SU-DHL-6 (cell line): ENCODE data around the gene TRIM2.

Experiments
- H2AFZ ChIP-seq: fragments of 200-600 bp; sonication (generic); 2 replicates; pipeline ENCODE4 v1.6.1; 2014; ENCODE audit warnings: low read depth, mild to moderate bottlenecking, moderate library complexity, mixed read lengths, antibody characterized with exemption, low read length; ENCODE audit not compliant: severe bottlenecking
- H3F3A ChIP-seq: fragments of 200-600 bp; shearing (Covaris generic); 2 replicates; pipeline ENCODE4 v1.6.0; 2016; ENCODE audit warnings: antibody characterized with exemption, mild to moderate bottlenecking; ENCODE audit not compliant: insufficient read depth
- H3K27ac ChIP-seq: fragments of 200-600 bp; sonication (generic); 2 replicates; pipeline ENCODE4 v1.5.1; 2016; ENCODE audit warnings: low read depth, mild to moderate bottlenecking, low read length, moderate library complexity, mixed read lengths
- H3K27me3 ChIP-seq: fragments of 200-600 bp; sonication (generic), shearing (Covaris generic); 2 replicates; pipeline ENCODE4 v1.6.0; 2014; ENCODE audit warnings: mild to moderate bottlenecking, low read length
- H3K36me3 ChIP-seq: fragments of 200-600 bp; sonication (generic); 2 replicates; pipeline ENCODE4 v1.6.1; 2014; ENCODE audit warnings: mild to moderate bottlenecking, low read length, mixed read lengths
- H3K4me2 ChIP-seq: fragments of 300-600, 200-600 bp; shearing (Covaris generic), sonication (generic); 2 replicates; pipeline ENCODE4 v1.6.0; 2014; ENCODE audit warnings: low read length, low read depth, mild to moderate bottlenecking; ENCODE audit not compliant: poor library complexity, severe bottlenecking
- H3K4me3 ChIP-seq: fragments of 200-600 bp; sonication (generic); 2 replicates; pipeline ENCODE4 v1.5.1; 2014; ENCODE audit warnings: antibody characterized with exemption, low read length, mild to moderate bottlenecking, mixed read lengths; ENCODE audit not compliant: insufficient read depth, poor library complexity, severe bottlenecking
- H3K79me2 ChIP-seq: fragments of 200-600 bp; sonication (generic); 2 replicates; pipeline ENCODE4 v1.6.1; 2014; ENCODE audit warnings: mild to moderate bottlenecking, low read length, moderate library complexity; ENCODE audit not compliant: insufficient read depth
- H3K9ac ChIP-seq: fragments of 200-600 bp; sonication (generic); 2 replicates; pipeline ENCODE4 v1.7.0; 2014; ENCODE audit warnings: mild to moderate bottlenecking, low read length
- H3K9me2 ChIP-seq: fragments of 200-600 bp; sonication (generic); replicated peaks from 2 replicates; pipeline ENCODE4 v1.6.1; 2014; ENCODE audit warnings: low read length; ENCODE audit not compliant: insufficient read depth
- H3K9me3 ChIP-seq: fragments of 200-600 bp; sonication (generic); 2 replicates; pipeline ENCODE4 v1.6.1; 2014; ENCODE audit warnings: low read length, mixed read lengths; ENCODE audit not compliant: insufficient read depth
- H4K20me1 ChIP-seq: fragments of 200-600 bp; sonication (generic); 2 replicates; pipeline ENCODE4 v1.6.1; 2014; ENCODE audit warnings: low read depth, mild to moderate bottlenecking, antibody characterized with exemption, low read length, moderate library complexity, mixed read lengths
- CTCF ChIP-seq: fragments of 200-600 bp; sonication (generic); IDR thresholded peaks from one replicate; pipeline ENCODE4 v1.5.1; 2017; ENCODE audit warnings: antibody characterized with exemption, mild to moderate bottlenecking, low read length, moderate library complexity; ENCODE audit not compliant: insufficient read depth, poor library complexity, severe bottlenecking
- EZH2phosphoT487 ChIP-seq: fragments of 200-600 bp; sonication (generic), shearing (Covaris generic); conservative IDR thresholded peaks from 2 replicates; pipeline ENCODE4 v1.6.1; 2018; ENCODE audit warnings: mild to moderate bottlenecking, antibody characterized with exemption, low read length, moderate library complexity, mixed read lengths

TRIM2 gene

GRCh38 chr4:153325558-153325957 lies 121.3 kb downstream of the TRIM2 start:
- Histone ChIP-seq H3K27me3 (no peaks in the 10 kb centered on the region), H2AFZ (no peak overlapping the region), H3K9ac (no peak overlapping the region), H4K20me1 (no peaks in the 10 kb centered on the region), H3K4me3 (no peak overlapping the region), H3K36me3 (no peaks in the 10 kb centered on the region), H3K79me2 (no peaks in the 10 kb centered on the region), H3K4me2 (no peak overlapping the region), H3F3A (no peaks in the 10 kb centered on the region), H3K9me2 (no peaks in the 10 kb centered on the region), H3K9me3 (no peaks in the 10 kb centered on the region), H3K27ac (no peak overlapping the region)
- no peak for TF ChIP-seq EZH2phosphoT487
- TF ChIP-seq CTCF = no peak

GRCh38 chr4:153326513-153326912 lies 122.3 kb downstream of the TRIM2 start:
- H3F3A ChIP-seq = no peaks in the 10 kb centered on the region
- no peak overlapping the region for H2AFZ ChIP-seq
- H3K9me2 ChIP-seq = no peaks in the 10 kb centered on the region
- no peak overlapping the region for H3K9ac ChIP-seq
- no peak overlapping the region for H3K4me2 ChIP-seq
- no peaks in the 10 kb centered on the region for H3K27me3 ChIP-seq
- H3K4me3 ChIP-seq = no peak overlapping the region
- H3K27ac ChIP-seq = no peak overlapping the region
- H3K9me3 ChIP-seq = no peaks in the 10 kb centered on the region
- TF ChIP-seq CTCF (no peak), EZH2phosphoT487 (no peak)
- H3K79me2 ChIP-seq = no peaks in the 10 kb centered on the region
- H4K20me1 ChIP-seq = no peaks in the 10 kb centered on the region
- no peaks in the 10 kb centered on the region for H3K36me3 ChIP-seq

- Histone ChIP-seq H3K36me3 (no peaks in the 10 kb centered on the region), H3K4me2 (no peak overlapping the region)
These were observed 123.0 kb downstream of the TRIM2 start for GRCh38 chr4:153327247-153327646.

More at GRCh38 chr4:153327247-153327646, 123.0 kb downstream of the TRIM2 start:
- Histone ChIP-seq H2AFZ (no peak overlapping the region), H3K27ac (no peak overlapping the region), H3K79me2 (no peaks in the 10 kb centered on the region), H4K20me1 (no peaks in the 10 kb centered on the region), H3K9ac (no peak overlapping the region), H3K9me3 (no peaks in the 10 kb centered on the region), H3K27me3 (no peaks in the 10 kb centered on the region), H3K9me2 (no peaks in the 10 kb centered on the region), H3K4me3 (no peak overlapping the region), H3F3A (no peaks in the 10 kb centered on the region)
- TF ChIP-seq EZH2phosphoT487 (no peak), CTCF (no peak)
